Measurements from ENCODE around the gene ZNF536.

Gene ZNF536

GRCh38 chr19:30379841-30380610 lies 7.8 kb downstream of the ZNF536 start:
- H3K4me3 Mint-ChIP-seq, result no peak overlapping the region
- intact Hi-C loops (cut with micrococcal nuclease), result no loop called here
- H3K9me3 Mint-ChIP-seq, result no peaks in the 10 kb centered on the region
- H3K4me1 Mint-ChIP-seq (ENCODE audit: low read depth), result no peaks in the 10 kb centered on the region
- H3K27me3 Mint-ChIP-seq, result peaks cover 16% of the 10 kb centered on the region
- no peaks in the 10 kb centered on the region for H3K36me3 Mint-ChIP-seq (ENCODE audit: low read depth)
- no peak overlapping the region for H3K27ac Mint-ChIP-seq

DNA sequence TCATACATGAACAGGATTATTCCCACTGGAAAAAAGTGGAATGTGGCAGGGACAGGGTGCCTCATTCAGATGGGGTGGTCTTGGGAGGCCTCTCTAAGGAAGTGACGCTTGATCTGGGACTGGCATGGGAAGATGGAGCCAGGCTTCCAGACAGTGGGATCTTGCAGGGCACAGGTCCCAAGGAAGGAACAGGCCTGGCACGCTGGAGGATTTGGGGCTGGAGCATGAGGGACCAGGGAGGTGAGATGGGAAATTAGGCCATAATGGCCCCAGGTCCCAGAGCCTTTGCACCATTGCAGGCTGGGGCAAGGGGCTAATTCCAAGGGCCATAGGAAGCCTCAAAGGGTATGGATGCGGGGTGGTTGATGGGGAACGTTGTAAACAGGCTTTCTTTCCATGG lies 9.2 kb downstream of the ZNF536 start:
- Mint-ChIP-seq H3K36me3 (ENCODE audit: low read depth) (no peaks in the 10 kb centered on the region), H3K27me3 (peaks cover 5% of the 10 kb centered on the region), H3K4me3 (no peak overlapping the region), H3K9me3 (no peaks in the 10 kb centered on the region), H3K27ac (no peak overlapping the region), H3K4me1 (ENCODE audit: low read depth) (no peaks in the 10 kb centered on the region)
- intact Hi-C loops (cut with micrococcal nuclease), result no loop called here

DNA sequence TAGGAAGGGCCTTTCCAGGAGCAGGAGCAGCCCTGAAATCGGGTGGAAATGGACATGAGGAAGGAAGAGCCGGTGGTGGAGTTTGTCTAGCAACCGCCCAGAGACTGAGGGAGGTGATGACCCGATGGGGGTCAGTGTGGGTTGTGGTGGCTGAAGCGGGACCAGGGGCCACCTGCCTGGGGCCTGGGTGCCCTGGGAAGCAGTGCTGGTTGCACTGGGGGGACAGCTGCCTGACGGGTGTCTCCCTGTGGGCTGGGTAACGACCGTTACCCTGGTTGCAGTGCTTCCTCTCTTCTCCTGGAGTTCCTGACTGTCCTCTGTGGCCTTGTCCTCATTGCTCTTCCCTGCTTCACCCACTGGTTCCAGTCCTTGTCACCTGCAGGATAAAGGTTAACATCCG lies 13.0 kb downstream of the ZNF536 start:
- no peaks in the 10 kb centered on the region for H3K36me3 Mint-ChIP-seq (ENCODE audit: low read depth)

DNA sequence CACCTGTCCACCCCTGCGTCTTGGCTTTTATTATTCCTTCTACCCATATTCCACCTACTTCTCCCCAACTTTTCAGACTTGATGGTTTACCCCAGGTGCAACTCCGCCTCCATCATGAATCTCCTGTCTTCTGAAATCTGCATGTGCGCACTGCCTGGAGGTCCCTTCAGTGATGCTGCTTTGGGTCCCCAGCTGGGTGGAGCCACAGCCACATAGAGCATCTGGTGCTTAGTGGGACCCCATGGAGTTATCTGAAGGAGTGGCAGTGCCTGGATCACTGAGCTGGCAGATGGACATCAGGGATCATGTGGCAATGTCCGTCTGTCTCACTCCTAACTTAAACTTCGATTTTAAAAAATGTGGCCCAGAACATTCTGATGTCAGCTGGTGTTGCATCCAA lies 13.5 kb downstream of the ZNF536 start:
- Mint-ChIP-seq H3K36me3 (ENCODE audit: low read depth) (no peaks in the 10 kb centered on the region), H3K27me3 (no peaks in the 10 kb centered on the region)

More for the DNA sequence above, 13.0 kb downstream of the ZNF536 start:
- Mint-ChIP-seq H3K27ac (no peak overlapping the region), H3K27me3 (no peaks in the 10 kb centered on the region), H3K4me3 (no peak overlapping the region), H3K9me3 (no peaks in the 10 kb centered on the region), H3K4me1 (ENCODE audit: low read depth) (no peaks in the 10 kb centered on the region)
- intact Hi-C loops (cut with micrococcal nuclease), result no loop called here

GRCh38 chr19:30386551-30387143 lies 14.5 kb downstream of the ZNF536 start:
- Mint-ChIP-seq H3K36me3 (ENCODE audit: low read depth) (no peaks in the 10 kb centered on the region), H3K4me3 (no peak overlapping the region), H3K27ac (no peak overlapping the region)

More for the DNA sequence above, 13.5 kb downstream of the ZNF536 start:
- H3K4me3 Mint-ChIP-seq, result no peak overlapping the region
- no peaks in the 10 kb centered on the region for H3K4me1 Mint-ChIP-seq (ENCODE audit: low read depth)
- intact Hi-C loops (cut with micrococcal nuclease), result no loop called here
- no peaks in the 10 kb centered on the region for H3K9me3 Mint-ChIP-seq
- no peak overlapping the region for H3K27ac Mint-ChIP-seq

GRCh38 chr19:30387311-30388115 lies 15.3 kb downstream of the ZNF536 start:
- H3K4me3 Mint-ChIP-seq, result no peak overlapping the region

More at GRCh38 chr19:30386551-30387143, 14.5 kb downstream of the ZNF536 start:
- Mint-ChIP-seq H3K9me3 (no peaks in the 10 kb centered on the region), H3K4me1 (ENCODE audit: low read depth) (no peaks in the 10 kb centered on the region), H3K27me3 (no peaks in the 10 kb centered on the region)
- intact Hi-C loops (cut with micrococcal nuclease), result no loop called here

GRCh38 chr19:30388327-30388726 lies 16.1 kb downstream of the ZNF536 start:
- Mint-ChIP-seq H3K27me3 (peaks cover 9% of the 10 kb centered on the region), H3K4me1 (ENCODE audit: low read depth) (peaks cover 2% of the 10 kb centered on the region), H3K27ac (no peak overlapping the region), H3K4me3 (no peak overlapping the region), H3K36me3 (ENCODE audit: low read depth) (no peaks in the 10 kb centered on the region), H3K9me3 (no peaks in the 10 kb centered on the region)
- intact Hi-C loops (cut with micrococcal nuclease), result no loop called here

More at GRCh38 chr19:30387311-30388115, 15.3 kb downstream of the ZNF536 start:
- H3K27me3 Mint-ChIP-seq, result peaks cover 8% of the 10 kb centered on the region
- H3K36me3 Mint-ChIP-seq (ENCODE audit: low read depth), result no peaks in the 10 kb centered on the region
- H3K9me3 Mint-ChIP-seq, result no peaks in the 10 kb centered on the region
- no peaks in the 10 kb centered on the region for H3K4me1 Mint-ChIP-seq (ENCODE audit: low read depth)
- H3K27ac Mint-ChIP-seq, result no peak overlapping the region
- intact Hi-C loops (cut with micrococcal nuclease), result no loop called here

DNA sequence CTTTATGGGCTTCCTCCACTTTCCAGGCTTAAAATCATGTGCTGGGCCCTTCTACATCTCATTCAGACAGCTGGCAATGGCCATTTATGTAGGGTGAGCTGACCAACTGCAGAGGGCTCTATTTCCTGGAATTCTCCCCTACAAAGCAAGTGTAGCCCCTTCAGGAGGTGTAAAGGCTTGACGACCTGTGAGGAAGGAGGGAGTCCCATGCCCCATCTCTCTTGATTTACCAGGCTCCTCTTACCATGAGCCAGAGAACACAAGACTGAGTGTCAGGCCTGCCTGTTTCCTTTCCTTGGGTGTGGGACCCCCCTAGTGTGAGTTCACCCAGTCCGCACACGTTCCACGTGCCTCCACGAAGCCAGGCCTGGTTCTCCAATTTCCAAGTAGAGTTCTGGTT lies 16.6 kb downstream of the ZNF536 start:
- no peak overlapping the region for H3K4me3 Mint-ChIP-seq
- intact Hi-C loops (cut with micrococcal nuclease), result no loop called here
- H3K27me3 Mint-ChIP-seq, result peaks cover 13% of the 10 kb centered on the region
- peaks cover 7% of the 10 kb centered on the region for H3K4me1 Mint-ChIP-seq (ENCODE audit: low read depth)
- H3K27ac Mint-ChIP-seq, result no peak overlapping the region
- H3K9me3 Mint-ChIP-seq, result no peaks in the 10 kb centered on the region
- H3K36me3 Mint-ChIP-seq (ENCODE audit: low read depth), result no peaks in the 10 kb centered on the region

- Mint-ChIP-seq H3K36me3 (ENCODE audit: low read depth) (no peaks in the 10 kb centered on the region), H3K4me3 (no peak overlapping the region), H3K4me1 (ENCODE audit: low read depth) (peaks cover 8% of the 10 kb centered on the region), H3K27me3 (peaks cover 13% of the 10 kb centered on the region), H3K9me3 (no peaks in the 10 kb centered on the region), H3K27ac (no peak overlapping the region)
- intact Hi-C loops (cut with micrococcal nuclease), result no loop called here
Measured at GRCh38 chr19:30390356-30390988, 18.3 kb downstream of the ZNF536 start.

DNA sequence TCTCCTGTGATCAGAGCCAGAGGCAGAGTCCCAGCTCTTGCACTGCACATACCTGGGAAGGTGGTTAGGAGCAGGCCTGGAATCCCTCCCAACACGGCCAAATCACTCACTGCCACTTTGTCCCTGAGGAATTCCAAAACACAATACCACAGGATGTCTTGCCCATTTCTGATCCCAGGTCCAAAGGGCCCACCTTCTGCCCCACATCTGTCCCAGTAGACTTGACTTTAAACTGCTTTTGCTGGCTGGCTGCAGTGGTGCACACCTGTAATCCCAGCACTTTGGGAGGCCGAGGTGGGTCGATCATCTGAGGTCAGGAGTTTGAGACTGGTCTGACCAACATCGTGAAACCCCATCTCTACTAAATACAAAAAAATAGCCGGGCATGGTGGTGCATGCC lies 18.9 kb downstream of the ZNF536 start:
- Mint-ChIP-seq H3K4me3 (no peak overlapping the region), H3K4me1 (ENCODE audit: low read depth) (peaks cover 8% of the 10 kb centered on the region), H3K27me3 (peaks cover 13% of the 10 kb centered on the region), H3K36me3 (ENCODE audit: low read depth) (no peaks in the 10 kb centered on the region), H3K9me3 (no peaks in the 10 kb centered on the region), H3K27ac (no peak overlapping the region)
- intact Hi-C loops (cut with micrococcal nuclease), result no loop called here

GRCh38 chr19:30391554-30392551 lies 19.7 kb downstream of the ZNF536 start:
- no peak overlapping the region for H3K4me3 Mint-ChIP-seq
- no peak overlapping the region for H3K27ac Mint-ChIP-seq
- peaks cover 13% of the 10 kb centered on the region for H3K27me3 Mint-ChIP-seq
- no peaks in the 10 kb centered on the region for H3K36me3 Mint-ChIP-seq (ENCODE audit: low read depth)
- intact Hi-C loops (cut with micrococcal nuclease), result no loop called here
- H3K4me1 Mint-ChIP-seq (ENCODE audit: low read depth), result peaks cover 8% of the 10 kb centered on the region
- H3K9me3 Mint-ChIP-seq, result no peaks in the 10 kb centered on the region

GRCh38 chr19:30393046-30393445 lies 20.9 kb downstream of the ZNF536 start:
- Mint-ChIP-seq H3K27ac (no peak overlapping the region), H3K9me3 (no peaks in the 10 kb centered on the region), H3K36me3 (ENCODE audit: low read depth) (no peaks in the 10 kb centered on the region), H3K27me3 (peaks cover 15% of the 10 kb centered on the region), H3K4me1 (ENCODE audit: low read depth) (peaks cover 8% of the 10 kb centered on the region), H3K4me3 (no peak overlapping the region)
- intact Hi-C loops (cut with micrococcal nuclease), result no loop called here

All from dendritic cell treated with granulocyte-macrophage colony-stimulating factor and Interleukin-4, amounts not matched to agents 40 ng/mL and 50 ng/mL, for 4 days (primary cell).